GM18909 (cell line): ENCODE results near the gene PIGQ.

Experiments used
- ATAC-seq: cut with Tn5 transposase; IDR thresholded peaks from one replicate; pipeline ENCODE4 v1.9.1; 2021; ENCODE audit warnings: mild to moderate bottlenecking; ENCODE audit not compliant: unreplicated experiment, poor library complexity

The PIGQ gene

GRCh38 chr16:554297-554621 lies 15.5 kb upstream of the PIGQ start:
- ATAC-seq = no peak

- ATAC-seq = no peak
These were observed 15.0 kb upstream of the PIGQ start for GRCh38 chr16:554640-555365.

GRCh38 chr16:555528-556473 lies 14.0 kb upstream of the PIGQ start:
- ATAC-seq = no peak

- ATAC-seq = no peak
These were observed 13.1 kb upstream of the PIGQ start for GRCh38 chr16:556474-557173.

GRCh38 chr16:557463-558297 lies 12.1 kb upstream of the PIGQ start:
- ATAC-seq = no peak

GRCh38 chr16:558298-559020 lies 11.3 kb upstream of the PIGQ start:
- ATAC-seq = no peak

- no peak for ATAC-seq
These were observed 10.8 kb upstream of the PIGQ start for GRCh38 chr16:559021-559380.

- no peak for ATAC-seq
These were observed 10.2 kb upstream of the PIGQ start for GRCh38 chr16:559411-560203.

- no peak for ATAC-seq
These were observed 9.5 kb upstream of the PIGQ start, which contains the start of gene PRR35 for GRCh38 chr16:560204-560700. Gene PRR35, plus strand, starts transcription at chr16:560394. Its CDS starts 2,901 bp downstream, at chr16:563295.

GRCh38 chr16:560701-561412 lies 8.9 kb upstream of the PIGQ start:
- no peak for ATAC-seq

- no peak for ATAC-seq
These were observed 8.4 kb upstream of the PIGQ start for GRCh38 chr16:561413-561794.

- no peak for ATAC-seq
These were observed 7.5 kb upstream of the PIGQ start for GRCh38 chr16:561957-562938.

GRCh38 chr16:563072-563644 lies 6.6 kb upstream of the PIGQ start:
- no peak for ATAC-seq

- ATAC-seq = no peak
These were observed 4.9 kb upstream of the PIGQ start for GRCh38 chr16:564690-565418.

- ATAC-seq = no peak
These were observed 4.1 kb upstream of the PIGQ start for GRCh38 chr16:565419-566330.
